Osteocyte (in vitro differentiated cells): ENCODE data around the gene SHISA2. TPM values are rescaled to one million over a fixed set of nuclear protein-coding genes. Genes with fewer than 3 reads are reported as not detected.

Source experiments
- DNase-seq: peaks from one replicate; pipeline ENCODE4 v3.0.0; 2021; ENCODE audit warnings: mixed read lengths; ENCODE audit not compliant: unreplicated experiment; ENCODE audit errors: extremely low spot score
- H3K27ac Mint-ChIP-seq: one replicate; pipeline ENCODE4 v1.8.0; 2021; ENCODE audit warnings: mild to moderate bottlenecking, mixed read lengths; ENCODE audit not compliant: unreplicated experiment
- H3K27me3 Mint-ChIP-seq: one replicate; pipeline ENCODE4 v1.8.0; 2021; ENCODE audit warnings: mixed read lengths; ENCODE audit not compliant: unreplicated experiment
- H3K36me3 Mint-ChIP-seq: one replicate; pipeline ENCODE4 v1.8.0; 2021; ENCODE audit warnings: mixed read lengths; ENCODE audit not compliant: unreplicated experiment
- H3K4me1 Mint-ChIP-seq: one replicate; pipeline ENCODE4 v1.8.0; 2021; ENCODE audit warnings: mixed read lengths; ENCODE audit not compliant: unreplicated experiment
- H3K4me3 Mint-ChIP-seq: one replicate; pipeline ENCODE4 v1.8.0; 2021; ENCODE audit warnings: mild to moderate bottlenecking, moderate library complexity, mixed read lengths; ENCODE audit not compliant: unreplicated experiment
- H3K9me3 Mint-ChIP-seq: one replicate; pipeline ENCODE4 v1.8.0; 2021; ENCODE audit warnings: mixed read lengths; ENCODE audit not compliant: unreplicated experiment
- CTCF ChIP-seq: fragments of 200-600 bp; sonication (generic); IDR thresholded peaks from 2 replicates; pipeline ENCODE4 v1.5.0; 2021; ENCODE audit warnings: antibody characterized with exemption, mild to moderate bottlenecking, moderate library complexity
- total RNA-seq: library from RNA; stranded (reverse); gene quantifications from 2 replicates; pipeline ENCODE4 v1.2.1, GENCODE V29; 2021

SHISA2 gene
- total RNA-seq, 1 donor from 2014 or later: 128 TPM

GRCh38 chr13:26041444-26041843, 10.4 kb downstream of the SHISA2 start:
- no peak for TF ChIP-seq CTCF
- Mint-ChIP-seq H3K4me1 (peaks cover 38% of the 10 kb centered on the region), H3K27ac (peak overlapping the region; percentile 69), H3K36me3 (peaks cover 26% of the 10 kb centered on the region), H3K27me3 (no peaks in the 10 kb centered on the region), H3K4me3 (no peak overlapping the region), H3K9me3 (no peaks in the 10 kb centered on the region)
- DNase-seq: peak; percentile 57

GRCh38 chr13:26038931-26039475, 12.8 kb downstream of the SHISA2 start:
- Mint-ChIP-seq H3K27me3 (no peaks in the 10 kb centered on the region), H3K4me1 (peaks cover 30% of the 10 kb centered on the region), H3K36me3 (peaks cover 10% of the 10 kb centered on the region), H3K9me3 (no peaks in the 10 kb centered on the region), H3K4me3 (no peak overlapping the region), H3K27ac (no peak overlapping the region)
- TF ChIP-seq CTCF: no peak
- peak; percentile 15 for DNase-seq

GRCh38 chr13:26037302-26037701, 14.5 kb downstream of the SHISA2 start:
- no peaks in the 10 kb centered on the region for H3K9me3 Mint-ChIP-seq

GRCh38 chr13:26036383-26036782, 15.4 kb downstream of the SHISA2 start:
- no peak for DNase-seq
- Mint-ChIP-seq H3K4me3 (no peak overlapping the region), H3K36me3 (no peaks in the 10 kb centered on the region), H3K9me3 (peaks cover 4% of the 10 kb centered on the region), H3K27ac (no peak overlapping the region), H3K4me1 (peaks cover 15% of the 10 kb centered on the region), H3K27me3 (no peaks in the 10 kb centered on the region)
- TF ChIP-seq CTCF: no peak

More at GRCh38 chr13:26037302-26037701, 14.5 kb downstream of the SHISA2 start:
- peak; percentile 82 for DNase-seq
- H3K4me3 Mint-ChIP-seq: no peak overlapping the region
- peaks cover 25% of the 10 kb centered on the region for H3K4me1 Mint-ChIP-seq
- peaks cover 3% of the 10 kb centered on the region for H3K36me3 Mint-ChIP-seq
- H3K27ac Mint-ChIP-seq: peak overlapping the region; percentile 24
- H3K27me3 Mint-ChIP-seq: no peaks in the 10 kb centered on the region
- TF ChIP-seq CTCF: peak; percentile 57

- H3K4me1 Mint-ChIP-seq: peaks cover 11% of the 10 kb centered on the region
- TF ChIP-seq CTCF: no peak
- no peaks in the 10 kb centered on the region for H3K27me3 Mint-ChIP-seq
- peak; percentile 32 for DNase-seq
- H3K4me3 Mint-ChIP-seq: no peak overlapping the region
- no peaks in the 10 kb centered on the region for H3K36me3 Mint-ChIP-seq
- H3K9me3 Mint-ChIP-seq: peaks cover 8% of the 10 kb centered on the region
- no peak overlapping the region for H3K27ac Mint-ChIP-seq
These were observed 17.8 kb downstream of the SHISA2 start for GRCh38 chr13:26034018-26034417.
